WTC11 (cell line): Measurements from ENCODE around the gene FSTL4. TPM values are rescaled to one million over a fixed set of nuclear protein-coding genes. Genes with fewer than 3 reads are reported as not detected.
A peak's percentile ranks its signal among the peaks of the same experiment; 100 is the strongest.

Experiments
- CDX4 ChIP-seq: fragments of 250-450 bp; sonication (Bioruptor Pico); IDR thresholded peaks from 2 replicates; pipeline ENCODE4 v1.9.0; 2021; ENCODE audit warnings: moderate library complexity, mild to moderate bottlenecking, inconsistent platforms, borderline replicate concordance
- CREM ChIP-seq: sonication (generic); formaldehyde crosslinking; IDR thresholded peaks from 2 replicates; pipeline ENCODE4 v1.8.1; 2022; ENCODE audit warnings: mild to moderate bottlenecking, missing genetic modification reagents, moderate library complexity
- EMX1 ChIP-seq: fragments of 250-450 bp; sonication (Bioruptor Pico); IDR thresholded peaks from 2 replicates; pipeline ENCODE4 v1.8.0; 2021; ENCODE audit warnings: mild to moderate bottlenecking
- FOXJ3 ChIP-seq: sonication (generic); formaldehyde crosslinking; IDR thresholded peaks from 2 replicates; pipeline ENCODE4 v1.9.0; 2021; ENCODE audit warnings: missing genetic modification reagents, mild to moderate bottlenecking, borderline replicate concordance
- FOXK1 ChIP-seq: sonication (generic); formaldehyde crosslinking; IDR thresholded peaks from 2 replicates; pipeline ENCODE4 v1.8.0; 2022; ENCODE audit warnings: mild to moderate bottlenecking, moderate library complexity, missing genetic modification reagents
- KAT7 ChIP-seq: sonication (generic); formaldehyde crosslinking; IDR thresholded peaks from 2 replicates; pipeline ENCODE4 v1.8.1; 2023; ENCODE audit warnings: missing genetic modification reagents, mild to moderate bottlenecking, borderline replicate concordance
- NFE2L1 ChIP-seq: sonication (generic); formaldehyde crosslinking; IDR thresholded peaks from 2 replicates; pipeline ENCODE4 v1.8.1; 2023; ENCODE audit warnings: missing genetic modification reagents
- OVOL2 ChIP-seq: fragments of 250-450 bp; sonication (Bioruptor Pico); IDR thresholded peaks from 2 replicates; pipeline ENCODE4 v1.9.0; 2021; ENCODE audit warnings: mild to moderate bottlenecking, borderline replicate concordance
- PRRX2 ChIP-seq: fragments of 250-450 bp; sonication (Bioruptor Pico); IDR thresholded peaks from 2 replicates; pipeline ENCODE4 v1.8.0; 2021; ENCODE audit warnings: mild to moderate bottlenecking
- SMAD4 ChIP-seq: sonication (generic); formaldehyde crosslinking; IDR thresholded peaks from 2 replicates; pipeline ENCODE4 v1.8.0; 2022; ENCODE audit warnings: mild to moderate bottlenecking, missing genetic modification reagents
- TCF7 ChIP-seq: sonication (generic); formaldehyde crosslinking; IDR thresholded peaks from 2 replicates; pipeline ENCODE4 v1.8.0; 2022; ENCODE audit warnings: mild to moderate bottlenecking, low read depth, missing genetic modification reagents, moderate library complexity
- ZNF232 ChIP-seq: sonication (generic); formaldehyde crosslinking; IDR thresholded peaks from 2 replicates; pipeline ENCODE4 v1.8.0; 2022; ENCODE audit warnings: mild to moderate bottlenecking, missing genetic modification reagents
- ZNF317 ChIP-seq: sonication (generic); formaldehyde crosslinking; IDR thresholded peaks from 2 replicates; pipeline ENCODE4 v1.8.1; 2023; ENCODE audit warnings: low read depth, mild to moderate bottlenecking, moderate library complexity, missing genetic modification reagents, borderline replicate concordance
- total RNA-seq: library from RNA; stranded (reverse); gene quantifications from 3 replicates; pipeline ENCODE4 v1.2.3, GENCODE V29; 2021
- TF ChIP-seq, protein P1 (sequence below): sonication (generic); formaldehyde crosslinking; IDR thresholded peaks from 2 replicates; pipeline ENCODE4 v1.8.1; 2022; ENCODE audit warnings: mild to moderate bottlenecking, missing genetic modification reagents, moderate library complexity, borderline replicate concordance
- TF ChIP-seq, protein P2 (sequence below): sonication (generic); formaldehyde crosslinking; IDR thresholded peaks from 2 replicates; pipeline ENCODE4 v1.8.1; 2023; ENCODE audit warnings: mild to moderate bottlenecking, missing genetic modification reagents, borderline replicate concordance
- TF ChIP-seq, protein P3 (sequence below): fragments of 250-450 bp; sonication (Bioruptor Pico); IDR thresholded peaks from 2 replicates; pipeline ENCODE4 v1.9.0; 2021; ENCODE audit warnings: mild to moderate bottlenecking, borderline replicate concordance
- TF ChIP-seq, protein P4 (sequence below): sonication (generic); formaldehyde crosslinking; IDR thresholded peaks from 2 replicates; pipeline ENCODE4 v1.8.0; 2022; ENCODE audit warnings: missing genetic modification reagents
- TF ChIP-seq, protein P5 (sequence below): sonication (generic); formaldehyde crosslinking; IDR thresholded peaks from 2 replicates; pipeline ENCODE4 v1.8.1; 2022; ENCODE audit warnings: low read depth, missing genetic modification reagents, borderline replicate concordance
- TF ChIP-seq, protein P6 (sequence below): fragments of 250-450 bp; sonication (Bioruptor Pico); IDR thresholded peaks from 2 replicates; pipeline ENCODE4 v1.9.0; 2021; ENCODE audit warnings: mild to moderate bottlenecking

FSTL4 gene
- total RNA-seq, 1 experiment from 2014 or later: 6.1 TPM

DNA sequence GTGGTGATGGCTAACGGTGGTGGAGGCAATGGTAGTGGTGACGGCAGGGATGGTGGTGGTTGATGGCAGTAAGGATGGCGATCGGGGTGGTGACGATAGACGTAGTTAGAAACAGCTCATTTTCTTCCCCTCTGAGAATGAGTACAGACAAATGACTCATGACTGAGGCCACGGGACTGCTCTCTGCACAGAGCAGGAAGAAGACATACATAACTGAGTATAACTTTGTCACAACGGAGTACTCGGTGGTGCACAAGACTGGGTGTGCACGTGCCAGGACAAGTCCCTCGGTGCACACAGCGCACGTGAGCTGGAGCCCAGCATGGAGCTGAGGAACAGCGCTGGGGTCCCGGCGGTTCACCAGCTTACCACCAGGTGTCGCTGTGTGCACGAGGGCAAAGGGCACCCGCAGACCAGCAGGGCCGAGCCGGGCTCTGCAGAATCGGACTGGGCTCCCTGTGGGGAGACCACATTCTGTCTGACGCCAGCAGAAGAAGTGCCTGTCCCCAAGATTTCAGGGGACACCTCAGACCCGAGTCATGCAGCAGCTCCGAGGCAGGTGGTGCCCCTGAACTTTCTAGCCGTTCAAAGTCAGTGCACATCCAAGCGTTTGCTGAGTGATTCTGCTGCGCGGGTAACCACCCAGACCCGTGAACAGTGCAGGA is 188.6 kb downstream of the FSTL4 start (continued):
- TF ChIP-seq FOXK1 (CRISPR knock-in tag) (no peak), CDX4 (no peak), TCF7 (no peak), ZNF232 (CRISPR knock-in tag) (no peak), CREM (CRISPR knock-in tag) (no peak), FOXJ3 (CRISPR knock-in tag) (no peak), EMX1 (CRISPR knock-in tag) (no peak), NFE2L1 (peak; percentile 84; the same call in 1 of the 2 replicates), KAT7 (CRISPR knock-in tag) (no peak), ZNF317 (CRISPR knock-in tag) (no peak), SMAD4 (CRISPR knock-in tag) (peak; percentile 77; the same call in 1 of the 2 replicates), OVOL2 (CRISPR knock-in tag) (no peak), PRRX2 (CRISPR knock-in tag) (no peak)
- TF ChIP-seq, protein P1, sequence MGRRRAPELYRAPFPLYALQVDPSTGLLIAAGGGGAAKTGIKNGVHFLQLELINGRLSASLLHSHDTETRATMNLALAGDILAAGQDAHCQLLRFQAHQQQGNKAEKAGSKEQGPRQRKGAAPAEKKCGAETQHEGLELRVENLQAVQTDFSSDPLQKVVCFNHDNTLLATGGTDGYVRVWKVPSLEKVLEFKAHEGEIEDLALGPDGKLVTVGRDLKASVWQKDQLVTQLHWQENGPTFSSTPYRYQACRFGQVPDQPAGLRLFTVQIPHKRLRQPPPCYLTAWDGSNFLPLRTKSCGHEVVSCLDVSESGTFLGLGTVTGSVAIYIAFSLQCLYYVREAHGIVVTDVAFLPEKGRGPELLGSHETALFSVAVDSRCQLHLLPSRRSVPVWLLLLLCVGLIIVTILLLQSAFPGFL (CRISPR knock-in tag): 0 out of 2 replicates have a peak, but pooled peaks have one; percentile 70
- TF ChIP-seq, protein P2, sequence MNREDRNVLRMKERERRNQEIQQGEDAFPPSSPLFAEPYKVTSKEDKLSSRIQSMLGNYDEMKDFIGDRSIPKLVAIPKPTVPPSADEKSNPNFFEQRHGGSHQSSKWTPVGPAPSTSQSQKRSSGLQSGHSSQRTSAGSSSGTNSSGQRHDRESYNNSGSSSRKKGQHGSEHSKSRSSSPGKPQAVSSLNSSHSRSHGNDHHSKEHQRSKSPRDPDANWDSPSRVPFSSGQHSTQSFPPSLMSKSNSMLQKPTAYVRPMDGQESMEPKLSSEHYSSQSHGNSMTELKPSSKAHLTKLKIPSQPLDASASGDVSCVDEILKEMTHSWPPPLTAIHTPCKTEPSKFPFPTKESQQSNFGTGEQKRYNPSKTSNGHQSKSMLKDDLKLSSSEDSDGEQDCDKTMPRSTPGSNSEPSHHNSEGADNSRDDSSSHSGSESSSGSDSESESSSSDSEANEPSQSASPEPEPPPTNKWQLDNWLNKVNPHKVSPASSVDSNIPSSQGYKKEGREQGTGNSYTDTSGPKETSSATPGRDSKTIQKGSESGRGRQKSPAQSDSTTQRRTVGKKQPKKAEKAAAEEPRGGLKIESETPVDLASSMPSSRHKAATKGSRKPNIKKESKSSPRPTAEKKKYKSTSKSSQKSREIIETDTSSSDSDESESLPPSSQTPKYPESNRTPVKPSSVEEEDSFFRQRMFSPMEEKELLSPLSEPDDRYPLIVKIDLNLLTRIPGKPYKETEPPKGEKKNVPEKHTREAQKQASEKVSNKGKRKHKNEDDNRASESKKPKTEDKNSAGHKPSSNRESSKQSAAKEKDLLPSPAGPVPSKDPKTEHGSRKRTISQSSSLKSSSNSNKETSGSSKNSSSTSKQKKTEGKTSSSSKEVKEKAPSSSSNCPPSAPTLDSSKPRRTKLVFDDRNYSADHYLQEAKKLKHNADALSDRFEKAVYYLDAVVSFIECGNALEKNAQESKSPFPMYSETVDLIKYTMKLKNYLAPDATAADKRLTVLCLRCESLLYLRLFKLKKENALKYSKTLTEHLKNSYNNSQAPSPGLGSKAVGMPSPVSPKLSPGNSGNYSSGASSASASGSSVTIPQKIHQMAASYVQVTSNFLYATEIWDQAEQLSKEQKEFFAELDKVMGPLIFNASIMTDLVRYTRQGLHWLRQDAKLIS: no peak
- TF ChIP-seq, protein P3, sequence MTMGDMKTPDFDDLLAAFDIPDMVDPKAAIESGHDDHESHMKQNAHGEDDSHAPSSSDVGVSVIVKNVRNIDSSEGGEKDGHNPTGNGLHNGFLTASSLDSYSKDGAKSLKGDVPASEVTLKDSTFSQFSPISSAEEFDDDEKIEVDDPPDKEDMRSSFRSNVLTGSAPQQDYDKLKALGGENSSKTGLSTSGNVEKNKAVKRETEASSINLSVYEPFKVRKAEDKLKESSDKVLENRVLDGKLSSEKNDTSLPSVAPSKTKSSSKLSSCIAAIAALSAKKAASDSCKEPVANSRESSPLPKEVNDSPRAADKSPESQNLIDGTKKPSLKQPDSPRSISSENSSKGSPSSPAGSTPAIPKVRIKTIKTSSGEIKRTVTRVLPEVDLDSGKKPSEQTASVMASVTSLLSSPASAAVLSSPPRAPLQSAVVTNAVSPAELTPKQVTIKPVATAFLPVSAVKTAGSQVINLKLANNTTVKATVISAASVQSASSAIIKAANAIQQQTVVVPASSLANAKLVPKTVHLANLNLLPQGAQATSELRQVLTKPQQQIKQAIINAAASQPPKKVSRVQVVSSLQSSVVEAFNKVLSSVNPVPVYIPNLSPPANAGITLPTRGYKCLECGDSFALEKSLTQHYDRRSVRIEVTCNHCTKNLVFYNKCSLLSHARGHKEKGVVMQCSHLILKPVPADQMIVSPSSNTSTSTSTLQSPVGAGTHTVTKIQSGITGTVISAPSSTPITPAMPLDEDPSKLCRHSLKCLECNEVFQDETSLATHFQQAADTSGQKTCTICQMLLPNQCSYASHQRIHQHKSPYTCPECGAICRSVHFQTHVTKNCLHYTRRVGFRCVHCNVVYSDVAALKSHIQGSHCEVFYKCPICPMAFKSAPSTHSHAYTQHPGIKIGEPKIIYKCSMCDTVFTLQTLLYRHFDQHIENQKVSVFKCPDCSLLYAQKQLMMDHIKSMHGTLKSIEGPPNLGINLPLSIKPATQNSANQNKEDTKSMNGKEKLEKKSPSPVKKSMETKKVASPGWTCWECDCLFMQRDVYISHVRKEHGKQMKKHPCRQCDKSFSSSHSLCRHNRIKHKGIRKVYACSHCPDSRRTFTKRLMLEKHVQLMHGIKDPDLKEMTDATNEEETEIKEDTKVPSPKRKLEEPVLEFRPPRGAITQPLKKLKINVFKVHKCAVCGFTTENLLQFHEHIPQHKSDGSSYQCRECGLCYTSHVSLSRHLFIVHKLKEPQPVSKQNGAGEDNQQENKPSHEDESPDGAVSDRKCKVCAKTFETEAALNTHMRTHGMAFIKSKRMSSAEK (CRISPR knock-in tag): no peak
- TF ChIP-seq, protein P4, sequence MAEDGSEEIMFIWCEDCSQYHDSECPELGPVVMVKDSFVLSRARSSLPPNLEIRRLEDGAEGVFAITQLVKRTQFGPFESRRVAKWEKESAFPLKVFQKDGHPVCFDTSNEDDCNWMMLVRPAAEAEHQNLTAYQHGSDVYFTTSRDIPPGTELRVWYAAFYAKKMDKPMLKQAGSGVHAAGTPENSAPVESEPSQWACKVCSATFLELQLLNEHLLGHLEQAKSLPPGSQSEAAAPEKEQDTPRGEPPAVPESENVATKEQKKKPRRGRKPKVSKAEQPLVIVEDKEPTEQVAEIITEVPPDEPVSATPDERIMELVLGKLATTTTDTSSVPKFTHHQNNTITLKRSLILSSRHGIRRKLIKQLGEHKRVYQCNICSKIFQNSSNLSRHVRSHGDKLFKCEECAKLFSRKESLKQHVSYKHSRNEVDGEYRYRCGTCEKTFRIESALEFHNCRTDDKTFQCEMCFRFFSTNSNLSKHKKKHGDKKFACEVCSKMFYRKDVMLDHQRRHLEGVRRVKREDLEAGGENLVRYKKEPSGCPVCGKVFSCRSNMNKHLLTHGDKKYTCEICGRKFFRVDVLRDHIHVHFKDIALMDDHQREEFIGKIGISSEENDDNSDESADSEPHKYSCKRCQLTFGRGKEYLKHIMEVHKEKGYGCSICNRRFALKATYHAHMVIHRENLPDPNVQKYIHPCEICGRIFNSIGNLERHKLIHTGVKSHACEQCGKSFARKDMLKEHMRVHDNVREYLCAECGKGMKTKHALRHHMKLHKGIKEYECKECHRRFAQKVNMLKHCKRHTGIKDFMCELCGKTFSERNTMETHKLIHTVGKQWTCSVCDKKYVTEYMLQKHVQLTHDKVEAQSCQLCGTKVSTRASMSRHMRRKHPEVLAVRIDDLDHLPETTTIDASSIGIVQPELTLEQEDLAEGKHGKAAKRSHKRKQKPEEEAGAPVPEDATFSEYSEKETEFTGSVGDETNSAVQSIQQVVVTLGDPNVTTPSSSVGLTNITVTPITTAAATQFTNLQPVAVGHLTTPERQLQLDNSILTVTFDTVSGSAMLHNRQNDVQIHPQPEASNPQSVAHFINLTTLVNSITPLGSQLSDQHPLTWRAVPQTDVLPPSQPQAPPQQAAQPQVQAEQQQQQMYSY (CRISPR knock-in tag): no peak
- TF ChIP-seq, protein P5, sequence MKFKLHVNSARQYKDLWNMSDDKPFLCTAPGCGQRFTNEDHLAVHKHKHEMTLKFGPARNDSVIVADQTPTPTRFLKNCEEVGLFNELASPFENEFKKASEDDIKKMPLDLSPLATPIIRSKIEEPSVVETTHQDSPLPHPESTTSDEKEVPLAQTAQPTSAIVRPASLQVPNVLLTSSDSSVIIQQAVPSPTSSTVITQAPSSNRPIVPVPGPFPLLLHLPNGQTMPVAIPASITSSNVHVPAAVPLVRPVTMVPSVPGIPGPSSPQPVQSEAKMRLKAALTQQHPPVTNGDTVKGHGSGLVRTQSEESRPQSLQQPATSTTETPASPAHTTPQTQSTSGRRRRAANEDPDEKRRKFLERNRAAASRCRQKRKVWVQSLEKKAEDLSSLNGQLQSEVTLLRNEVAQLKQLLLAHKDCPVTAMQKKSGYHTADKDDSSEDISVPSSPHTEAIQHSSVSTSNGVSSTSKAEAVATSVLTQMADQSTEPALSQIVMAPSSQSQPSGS (CRISPR knock-in tag): no peak
- TF ChIP-seq, protein P6, sequence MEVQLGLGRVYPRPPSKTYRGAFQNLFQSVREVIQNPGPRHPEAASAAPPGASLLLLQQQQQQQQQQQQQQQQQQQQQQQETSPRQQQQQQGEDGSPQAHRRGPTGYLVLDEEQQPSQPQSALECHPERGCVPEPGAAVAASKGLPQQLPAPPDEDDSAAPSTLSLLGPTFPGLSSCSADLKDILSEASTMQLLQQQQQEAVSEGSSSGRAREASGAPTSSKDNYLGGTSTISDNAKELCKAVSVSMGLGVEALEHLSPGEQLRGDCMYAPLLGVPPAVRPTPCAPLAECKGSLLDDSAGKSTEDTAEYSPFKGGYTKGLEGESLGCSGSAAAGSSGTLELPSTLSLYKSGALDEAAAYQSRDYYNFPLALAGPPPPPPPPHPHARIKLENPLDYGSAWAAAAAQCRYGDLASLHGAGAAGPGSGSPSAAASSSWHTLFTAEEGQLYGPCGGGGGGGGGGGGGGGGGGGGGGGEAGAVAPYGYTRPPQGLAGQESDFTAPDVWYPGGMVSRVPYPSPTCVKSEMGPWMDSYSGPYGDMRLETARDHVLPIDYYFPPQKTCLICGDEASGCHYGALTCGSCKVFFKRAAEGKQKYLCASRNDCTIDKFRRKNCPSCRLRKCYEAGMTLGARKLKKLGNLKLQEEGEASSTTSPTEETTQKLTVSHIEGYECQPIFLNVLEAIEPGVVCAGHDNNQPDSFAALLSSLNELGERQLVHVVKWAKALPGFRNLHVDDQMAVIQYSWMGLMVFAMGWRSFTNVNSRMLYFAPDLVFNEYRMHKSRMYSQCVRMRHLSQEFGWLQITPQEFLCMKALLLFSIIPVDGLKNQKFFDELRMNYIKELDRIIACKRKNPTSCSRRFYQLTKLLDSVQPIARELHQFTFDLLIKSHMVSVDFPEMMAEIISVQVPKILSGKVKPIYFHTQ (CRISPR knock-in tag): no peak
